GM21529 (cell line): ENCODE measurements around the gene PPP3R1.
A peak's percentile ranks its signal among the peaks of the same experiment; 100 is the strongest.
"Not testable (repeated sequence)": the region's sequence is repeated elsewhere in the genome, so short reads cannot be mapped to it uniquely, and the experiment has no call there.

Experiments used
- ATAC-seq: cut with Tn5 transposase; IDR thresholded peaks from one replicate; pipeline ENCODE4 v1.9.1; 2021; ENCODE audit not compliant: unreplicated experiment

Gene PPP3R1

GRCh38 chr2:68190991-68191731 is 61.2 kb downstream of the PPP3R1 start:
- no peak for ATAC-seq

DNA sequence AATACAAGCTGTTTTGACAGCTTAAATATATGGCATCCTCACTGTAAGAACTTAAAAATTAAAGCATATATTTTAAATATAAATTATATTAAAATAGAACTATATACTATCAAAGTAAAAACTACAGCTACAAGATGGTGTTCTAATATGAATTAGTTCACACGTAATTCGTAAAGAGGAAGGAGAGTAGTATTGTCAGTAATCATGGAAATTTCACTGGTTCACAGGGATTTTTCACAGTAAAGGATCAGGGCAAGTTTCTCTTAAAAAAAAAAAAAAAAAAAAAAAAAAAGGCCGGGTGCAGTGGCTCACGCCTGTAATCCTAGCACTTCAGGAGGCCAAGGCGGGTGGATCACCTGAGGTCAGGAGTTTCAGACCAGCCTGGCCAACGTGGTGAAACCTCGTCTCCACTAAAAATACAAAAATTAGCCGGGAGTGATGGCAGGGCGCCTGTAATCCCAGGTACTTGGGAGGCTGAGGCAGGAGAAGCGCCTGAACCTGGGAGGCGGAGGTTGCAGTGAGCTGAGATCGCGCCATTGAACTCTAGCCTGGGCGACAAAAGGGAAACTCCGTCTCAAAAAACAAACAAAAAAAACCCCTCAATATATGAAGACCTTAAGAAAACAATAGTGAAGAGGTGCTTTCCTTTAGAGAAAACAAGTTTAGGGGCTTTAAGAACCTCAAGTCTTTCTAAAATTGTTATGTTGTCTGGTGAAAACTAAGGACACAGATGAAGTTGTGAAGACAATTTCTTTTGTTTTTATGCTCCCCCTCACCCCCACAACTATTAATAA is 62.1 kb downstream of the PPP3R1 start:
- ATAC-seq: no peak

DNA sequence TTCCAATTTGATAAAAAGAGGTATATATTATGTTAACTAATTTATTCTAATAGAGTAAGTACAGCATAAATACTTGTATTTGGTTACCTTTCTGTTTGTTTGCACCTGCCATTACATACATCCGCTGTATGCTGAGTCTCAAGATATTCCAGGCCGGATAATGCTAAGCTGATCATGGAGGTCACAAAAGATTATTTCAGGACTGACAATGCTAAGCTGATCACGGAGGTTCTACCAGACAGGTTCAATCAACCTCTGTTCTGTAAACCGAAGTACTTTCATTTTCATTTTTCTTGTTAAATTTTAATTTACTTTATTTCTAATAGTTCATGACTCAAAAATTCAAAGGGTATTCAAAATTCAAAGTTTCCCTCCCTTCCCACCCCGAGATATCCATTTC is 63.5 kb downstream of the PPP3R1 start:
- ATAC-seq: no peak

DNA sequence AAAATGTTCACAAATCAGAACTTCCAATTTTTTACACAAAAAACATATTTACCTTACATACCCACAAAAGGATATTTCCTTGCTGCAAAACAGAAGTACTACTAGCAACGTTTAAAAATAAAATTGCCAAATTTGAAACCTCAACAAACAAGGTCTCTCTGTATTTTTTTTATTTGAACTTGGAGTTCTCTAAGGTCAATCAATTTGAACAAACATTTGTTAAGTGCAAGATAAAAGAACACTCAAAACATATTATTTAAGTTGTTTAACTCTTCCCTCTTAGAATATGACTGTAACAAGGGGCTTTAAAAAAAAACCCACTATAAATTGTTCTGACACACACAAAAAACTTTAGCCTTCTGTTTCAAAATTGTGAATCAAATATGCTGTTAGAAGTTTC is 65.0 kb downstream of the PPP3R1 start:
- no peak for ATAC-seq

- no peak for ATAC-seq
These were observed 66.7 kb downstream of the PPP3R1 start for GRCh38 chr2:68185541-68186164.

- ATAC-seq: no peak
These were observed 69.4 kb downstream of the PPP3R1 start for GRCh38 chr2:68182902-68183301.

- ATAC-seq: no peak
These were observed 73.2 kb downstream of the PPP3R1 start for GRCh38 chr2:68178954-68179627.

- no peak for ATAC-seq
These were observed 73.9 kb downstream of the PPP3R1 start for GRCh38 chr2:68178432-68178831.

- ATAC-seq: no peak
These were observed 74.8 kb downstream of the PPP3R1 start for GRCh38 chr2:68177541-68177940.

GRCh38 chr2:68176657-68177056 is 75.7 kb downstream of the PPP3R1 start:
- no peak for ATAC-seq

DNA sequence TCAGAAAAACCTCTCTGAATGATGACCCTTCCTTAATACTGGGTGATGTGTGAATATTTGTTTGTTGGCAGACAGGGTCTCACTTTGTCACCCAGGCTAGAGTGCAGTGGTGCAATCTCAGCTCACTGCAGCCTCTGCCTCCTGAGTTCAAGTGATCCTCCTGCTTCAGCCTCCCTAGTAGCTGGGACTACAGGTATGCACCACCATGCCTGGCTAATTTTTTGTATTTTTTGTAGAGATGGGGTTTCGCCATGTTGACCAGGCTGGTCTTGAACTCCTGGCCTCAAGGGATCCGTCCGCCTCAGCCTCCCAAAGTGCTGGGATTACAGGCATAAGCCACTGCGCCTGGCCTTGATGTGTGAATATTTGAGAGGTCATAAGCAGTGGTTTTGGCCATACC is 77.1 kb downstream of the PPP3R1 start:
- not testable (repeated sequence) for ATAC-seq

- no peak for ATAC-seq
These were observed 79.2 kb downstream of the PPP3R1 start for GRCh38 chr2:68172990-68173700.

- no peak for ATAC-seq
These were observed 79.8 kb downstream of the PPP3R1 start for GRCh38 chr2:68172521-68172920.

- no peak for ATAC-seq
These were observed 80.6 kb downstream of the PPP3R1 start for GRCh38 chr2:68171684-68172083.

DNA sequence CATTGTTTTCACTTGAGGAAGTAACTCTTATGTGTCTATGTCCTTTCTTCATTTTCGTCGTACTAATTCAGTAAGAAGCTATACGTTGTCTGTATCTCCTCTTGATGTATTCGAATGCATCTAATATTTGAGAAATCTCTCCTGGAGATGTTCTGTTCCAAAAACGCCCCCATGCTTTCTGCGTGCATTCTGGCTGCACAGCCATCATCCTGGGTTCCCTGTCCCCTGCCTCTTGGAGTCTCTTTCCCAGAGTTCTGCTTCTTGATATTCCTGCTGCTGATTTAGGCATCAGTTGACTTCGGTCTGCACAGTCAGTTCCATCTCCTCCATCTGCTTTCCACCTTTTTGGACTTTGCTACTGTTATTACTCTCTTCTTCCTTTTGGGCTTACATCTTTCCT is 81.2 kb downstream of the PPP3R1 start:
- no peak for ATAC-seq

GRCh38 chr2:68169308-68169707 is 83.0 kb downstream of the PPP3R1 start:
- ATAC-seq: no peak

DNA sequence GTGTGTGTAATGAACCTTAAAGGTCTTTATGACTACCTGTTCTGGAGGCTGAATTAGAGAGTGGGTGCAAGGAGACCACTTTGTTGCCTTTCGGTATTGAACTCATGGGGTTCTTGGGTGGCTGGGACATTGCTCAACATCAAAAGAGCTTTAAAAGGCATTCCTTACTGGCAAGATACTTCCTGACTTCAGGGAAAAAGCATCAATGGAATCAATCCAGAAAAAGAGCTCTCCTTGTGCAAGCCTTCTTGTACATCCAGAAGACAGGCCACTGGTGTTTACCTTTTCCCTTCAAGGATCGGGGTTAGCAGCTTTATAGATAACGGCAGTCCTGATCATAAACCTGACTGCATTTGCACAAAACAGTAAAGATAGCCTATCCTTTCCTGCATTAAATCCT is 85.1 kb downstream of the PPP3R1 start:
- no peak for ATAC-seq

DNA sequence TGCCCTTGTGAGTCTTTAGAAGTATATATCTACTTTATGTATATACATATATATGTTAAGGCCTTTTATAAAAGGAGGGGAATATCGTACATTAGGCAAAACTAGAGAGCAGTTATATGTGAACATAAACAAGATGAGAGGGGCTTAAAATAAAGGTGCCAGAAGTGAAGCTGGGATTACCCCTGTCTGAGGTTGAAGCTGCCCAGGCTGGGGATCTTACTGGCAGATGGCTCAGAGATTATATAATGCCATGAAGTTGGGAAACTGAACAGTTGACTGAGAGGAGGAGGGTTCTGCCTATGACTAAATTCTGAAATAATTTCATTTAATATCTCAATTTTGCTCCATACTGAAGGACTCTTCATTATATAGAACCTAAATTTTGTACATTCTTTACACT is 88.7 kb downstream of the PPP3R1 start:
- no peak for ATAC-seq

- no peak for ATAC-seq
These were observed 94.2 kb downstream of the PPP3R1 start for GRCh38 chr2:68158134-68158447.

DNA sequence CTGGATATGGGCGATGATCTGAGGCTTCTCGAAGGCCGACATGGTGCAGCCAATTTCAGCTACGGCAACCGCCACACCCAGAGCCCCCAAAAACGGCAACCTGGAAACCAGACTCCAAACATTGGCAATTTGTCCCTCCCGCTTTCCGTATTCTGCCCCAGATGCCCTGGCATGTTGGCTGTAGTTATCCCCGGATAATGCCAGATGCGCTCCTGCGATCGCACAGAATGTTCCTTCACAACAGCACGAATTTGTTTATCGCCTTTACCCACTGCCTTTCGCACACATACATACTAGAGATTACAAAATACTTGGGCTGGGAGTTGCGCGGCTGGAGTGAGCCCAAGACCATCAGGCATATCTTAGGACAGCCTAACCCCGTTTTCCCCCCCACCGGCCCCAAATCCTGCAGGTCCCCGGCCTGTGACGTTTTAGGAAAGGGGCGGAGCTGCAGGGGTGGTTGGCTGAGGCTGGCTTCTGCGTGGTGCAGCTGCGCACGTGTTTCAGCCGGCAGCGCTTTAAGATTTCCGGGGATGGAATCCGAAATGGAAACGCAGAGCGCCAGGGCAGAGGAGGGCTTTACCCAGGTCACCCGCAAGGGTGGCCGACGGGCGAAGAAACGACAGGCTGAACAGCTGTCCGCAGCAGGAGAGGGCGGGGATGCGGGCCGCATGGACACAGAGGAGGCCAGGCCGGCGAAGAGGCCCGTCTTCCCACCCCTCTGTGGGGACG is 94.8 kb downstream of the PPP3R1 start, which contains the start of gene PNO1:
Gene PNO1 (plus strand): TSS at position 487 of the 732 bp plus-strand sequence. CDS start 47 bp downstream, at position 534.
- ATAC-seq: peak; percentile 89
